Large intestine (tissue), 3 donors: ENCODE results near the gene C2CD4C. TPM values are rescaled to one million over a fixed set of nuclear protein-coding genes. Genes with fewer than 3 reads are reported as not detected.
"Not testable (repeated sequence)": the region's sequence is repeated elsewhere in the genome, so short reads cannot be mapped to it uniquely, and the experiment has no call there.

Experiments used
- DNase-seq, 2 donors: peaks; one replicate each; pipeline versions ENCODE4 v3.0.0 to v3.0.0-alpha.2; 2013
- H3K27ac ChIP-seq: one replicate; pipeline ENCODE4 v1.5.1; 2013; ENCODE audit warnings: low read length
- H3K27me3 ChIP-seq: 2 replicates; pipeline ENCODE4 v1.6.1; 2013; ENCODE audit warnings: low read length; ENCODE audit not compliant: control insufficient read depth, insufficient read depth
- H3K36me3 ChIP-seq: 2 replicates; pipeline ENCODE4 v1.6.1; 2013; ENCODE audit warnings: low read length; ENCODE audit not compliant: control insufficient read depth, insufficient read depth
- H3K4me1 ChIP-seq: one replicate; pipeline ENCODE4 v1.6.1; 2013; ENCODE audit warnings: low read length; ENCODE audit not compliant: control insufficient read depth, insufficient read depth
- H3K4me3 ChIP-seq: one replicate; pipeline ENCODE4 v1.5.1; 2013; ENCODE audit warnings: low read length
- H3K9me3 ChIP-seq: one replicate; pipeline ENCODE4 v1.6.1; 2013; ENCODE audit warnings: mild to moderate bottlenecking, low read depth, low read length, moderate library complexity; ENCODE audit not compliant: control insufficient read depth
- WGBS: methylation state at CpG from one replicate; pipeline ENCODE4 v1.1.5; 2013; ENCODE audit warnings: low lambda C conversion rate; ENCODE audit not compliant: insufficient coverage; 5-methylcytosine and 5-hydroxymethylcytosine counted together
- polyA plus RNA-seq: library from polyadenylated mRNA; unstranded; fragments of 120-200 nt; gene quantifications from one replicate; pipeline ENCODE4 v1.2.1, GENCODE V29; 2013

The C2CD4C gene
- polyA plus RNA-seq, 1 donor: 3.0 TPM

DNA sequence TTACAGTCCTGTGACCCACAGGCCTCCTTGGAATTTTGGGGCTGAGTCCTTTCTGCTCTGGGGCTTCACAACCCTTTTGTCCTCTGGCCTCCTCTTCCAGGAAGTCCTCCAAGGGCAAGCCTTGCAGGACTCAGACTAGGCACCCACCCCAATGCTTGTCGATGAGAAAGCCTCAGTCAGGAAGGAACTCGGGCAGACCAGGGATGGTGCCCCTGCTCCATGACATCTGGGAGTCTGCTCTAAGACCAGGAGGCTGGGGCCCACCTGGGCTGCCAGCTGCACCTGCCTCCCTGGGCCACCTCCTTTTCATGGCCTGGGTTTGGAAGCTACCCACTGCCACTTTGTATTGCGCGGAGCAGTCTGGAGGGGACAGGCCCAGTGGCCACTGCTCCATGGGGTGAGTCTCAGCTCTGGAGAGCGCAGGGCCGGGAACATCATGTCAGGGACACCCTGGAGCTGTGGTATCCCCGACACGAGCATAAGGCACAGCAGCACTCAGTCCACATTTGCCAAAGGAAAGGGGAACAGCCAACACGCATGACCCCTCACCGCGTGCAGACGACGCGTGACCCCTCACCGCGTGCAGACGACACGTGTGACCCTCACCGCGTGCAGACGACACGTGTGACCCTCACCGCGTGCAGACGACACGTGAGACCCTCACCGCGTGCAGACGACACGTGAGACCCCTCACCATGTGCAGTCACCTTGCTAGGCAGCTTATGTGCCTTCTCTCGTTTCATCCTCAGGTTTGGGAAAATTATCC lies 10.8 kb downstream of the C2CD4C start:
- H3K36me3 ChIP-seq: no peaks in the 10 kb centered on the region
- H3K27ac ChIP-seq: no peak overlapping the region
- no peaks in the 10 kb centered on the region for H3K4me1 ChIP-seq
- WGBS: no CpG with 5 or more reads among the region's 31 CpGs
- H3K27me3 ChIP-seq: peaks cover 4% of the 10 kb centered on the region
- H3K9me3 ChIP-seq: peaks cover 6% of the 10 kb centered on the region
- no peak for DNase-seq
- H3K4me3 ChIP-seq: no peak overlapping the region

GRCh38 chr19:397321-397720 lies 11.6 kb downstream of the C2CD4C start:
- no peak for DNase-seq
- Histone ChIP-seq H3K4me1 (no peaks in the 10 kb centered on the region), H3K9me3 (peaks cover 6% of the 10 kb centered on the region), H3K27ac (no peak overlapping the region), H3K27me3 (peaks cover 3% of the 10 kb centered on the region), H3K4me3 (no peak overlapping the region), H3K36me3 (no peaks in the 10 kb centered on the region)
- no CpG with 5 or more reads among the region's 18 CpGs for WGBS

- H3K4me3 ChIP-seq: no peak overlapping the region
- H3K36me3 ChIP-seq: no peaks in the 10 kb centered on the region
- peaks cover 8% of the 10 kb centered on the region for H3K27me3 ChIP-seq
- no peak for DNase-seq
- WGBS: 89% methylated on average over 5 of the region's 5 CpGs
- no peak overlapping the region for H3K27ac ChIP-seq
- H3K9me3 ChIP-seq: peaks cover 6% of the 10 kb centered on the region
- H3K4me1 ChIP-seq: no peaks in the 10 kb centered on the region
Measured at GRCh38 chr19:395467-395866, 13.5 kb downstream of the C2CD4C start.

DNA sequence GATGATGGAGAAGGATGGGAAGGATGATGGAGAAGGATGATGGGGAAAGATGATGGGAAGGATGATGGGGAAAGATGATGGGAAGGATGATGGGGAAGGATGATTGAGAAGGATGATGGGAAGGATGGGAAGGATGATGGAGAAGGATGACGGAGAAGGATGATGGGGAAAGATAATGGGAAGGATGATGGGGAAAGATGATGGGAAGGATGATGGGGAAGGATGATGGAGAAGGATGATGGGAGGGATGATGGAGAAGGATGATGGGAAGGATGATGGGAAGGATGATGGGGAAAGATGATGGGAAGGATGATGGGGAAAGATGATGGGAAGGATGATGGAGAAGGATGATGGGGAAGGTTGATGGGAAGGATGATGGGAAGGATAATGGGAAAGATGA lies 14.1 kb downstream of the C2CD4C start:
- not testable (repeated sequence) for H3K4me3 ChIP-seq, H3K4me1 ChIP-seq, DNase-seq, H3K9me3 ChIP-seq, H3K27me3 ChIP-seq, H3K36me3 ChIP-seq, H3K27ac ChIP-seq
- no CpG with 5 or more reads among the region's 1 CpG for WGBS

- not testable (repeated sequence) for H3K27me3 ChIP-seq, H3K4me1 ChIP-seq, DNase-seq, H3K27ac ChIP-seq, H3K9me3 ChIP-seq, H3K4me3 ChIP-seq, H3K36me3 ChIP-seq
Measured at GRCh38 chr19:393560-393959, 15.4 kb downstream of the C2CD4C start.

GRCh38 chr19:392375-392970 lies 16.5 kb downstream of the C2CD4C start:
- Histone ChIP-seq H3K9me3 (peaks cover 6% of the 10 kb centered on the region), H3K27ac (no peak overlapping the region), H3K27me3 (peaks cover 11% of the 10 kb centered on the region), H3K4me3 (no peak overlapping the region), H3K36me3 (no peaks in the 10 kb centered on the region), H3K4me1 (no peaks in the 10 kb centered on the region)
- no CpG with 5 or more reads among the region's 17 CpGs for WGBS
- DNase-seq: no peak

GRCh38 chr19:391726-392374 lies 17.1 kb downstream of the C2CD4C start:
- Histone ChIP-seq H3K4me1 (no peaks in the 10 kb centered on the region), H3K9me3 (peaks cover 6% of the 10 kb centered on the region), H3K36me3 (no peaks in the 10 kb centered on the region), H3K4me3 (no peak overlapping the region), H3K27ac (no peak overlapping the region), H3K27me3 (peaks cover 11% of the 10 kb centered on the region)
- no CpG with 5 or more reads among the region's 30 CpGs for WGBS
- DNase-seq: no peak

DNA sequence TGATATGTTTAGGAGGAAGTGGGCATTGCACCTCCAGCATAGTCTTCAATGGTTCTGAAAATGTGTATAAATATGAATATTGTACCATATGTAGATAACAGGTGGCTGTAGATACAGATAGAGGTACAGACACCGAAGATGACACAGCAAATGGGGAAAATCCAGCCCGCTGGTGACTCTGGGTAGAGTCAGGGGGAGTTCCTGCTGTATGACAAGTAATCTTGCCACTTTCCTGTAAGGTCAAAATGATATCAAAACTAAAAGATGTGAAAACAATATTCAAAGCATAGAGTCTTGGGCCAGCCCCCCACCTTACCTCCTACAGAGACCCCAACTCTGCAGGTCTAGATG lies 17.8 kb downstream of the C2CD4C start:
- H3K9me3 ChIP-seq: peaks cover 6% of the 10 kb centered on the region
- H3K4me1 ChIP-seq: no peaks in the 10 kb centered on the region
- no peak for DNase-seq
- H3K27ac ChIP-seq: no peak overlapping the region
- no peaks in the 10 kb centered on the region for H3K36me3 ChIP-seq
- H3K27me3 ChIP-seq: peaks cover 11% of the 10 kb centered on the region
- no CpG with 5 or more reads among the region's 2 CpGs for WGBS
- H3K4me3 ChIP-seq: no peak overlapping the region

GRCh38 chr19:390386-391206 lies 18.4 kb downstream of the C2CD4C start:
- whole genome bisulfite sequencing: no CpG with 5 or more reads among the region's 30 CpGs
- Histone ChIP-seq H3K27me3 (peaks cover 14% of the 10 kb centered on the region), H3K4me3 (no peak overlapping the region), H3K4me1 (no peaks in the 10 kb centered on the region), H3K36me3 (no peaks in the 10 kb centered on the region), H3K27ac (no peak overlapping the region), H3K9me3 (peaks cover 3% of the 10 kb centered on the region)
- DNase-seq: no peak

DNA sequence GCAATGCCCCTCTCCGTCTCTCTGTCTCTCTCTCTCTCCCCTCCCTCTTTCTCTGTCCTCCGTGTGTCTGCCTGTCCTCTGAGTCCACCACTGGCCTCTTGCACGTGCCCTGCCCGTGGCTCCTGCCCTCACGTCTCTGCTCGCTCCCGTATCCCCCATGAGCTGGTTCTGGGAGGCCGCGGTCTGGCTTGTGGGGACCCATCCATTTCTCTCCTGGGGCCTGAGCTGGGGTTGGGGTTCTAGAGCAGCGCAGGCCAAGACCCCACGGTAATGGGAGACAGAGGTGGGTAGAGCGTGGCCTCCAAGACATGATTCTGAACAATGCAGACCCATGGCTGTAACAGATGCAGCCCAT lies 19.0 kb downstream of the C2CD4C start:
- Histone ChIP-seq H3K36me3 (no peaks in the 10 kb centered on the region), H3K27ac (no peak overlapping the region), H3K9me3 (no peaks in the 10 kb centered on the region), H3K4me1 (no peaks in the 10 kb centered on the region), H3K4me3 (no peak overlapping the region), H3K27me3 (peaks cover 17% of the 10 kb centered on the region)
- WGBS: 70% methylated on average over 3 of the region's 12 CpGs
- DNase-seq: no peak
